ENCODE measurements around the gene SSRP1.

SSRP1 gene

GRCh38 chr11:57294225-57295131 lies 41.2 kb downstream of the SSRP1 start:
- TF ChIP-seq TAF1 (IDR thresholded peaks at IDR 0.05; ENCODE audit: borderline replicate concordance, insufficient read depth, low read length) (no peak), REST (IDR thresholded peaks at IDR 0.05; ENCODE audit: insufficient read depth in 1 of 2, low read depth in 2 of 2, low read length in 2 of 2) (no peak), POLR2AphosphoS5 (IDR thresholded peaks at IDR 0.05; ENCODE audit: low read depth, low read length) (no peak), SIN3A (IDR thresholded peaks at IDR 0.05; ENCODE audit: borderline replicate concordance, insufficient read depth, low read length) (no peak), FOXP2 (optimal IDR thresholded peaks at IDR 0.05; ENCODE audit: borderline replicate concordance, extremely low read depth, extremely low read length, insufficient read depth) (no peak)

GRCh38 chr11:57290288-57290687 lies 45.4 kb downstream of the SSRP1 start:
- TF ChIP-seq REST (IDR thresholded peaks at IDR 0.05; ENCODE audit: insufficient read depth in 1 of 2, low read depth in 2 of 2, low read length in 2 of 2) (no peak), SIN3A (IDR thresholded peaks at IDR 0.05; ENCODE audit: borderline replicate concordance, insufficient read depth, low read length) (no peak), TAF1 (IDR thresholded peaks at IDR 0.05; ENCODE audit: borderline replicate concordance, insufficient read depth, low read length) (no peak), POLR2AphosphoS5 (IDR thresholded peaks at IDR 0.05; ENCODE audit: low read depth, low read length) (no peak)

GRCh38 chr11:57288771-57289579 lies 46.7 kb downstream of the SSRP1 start:
- TF ChIP-seq REST (IDR thresholded peaks at IDR 0.05; ENCODE audit: insufficient read depth in 1 of 2, low read depth in 2 of 2, low read length in 2 of 2): no peak
- TF ChIP-seq POLR2AphosphoS5 (IDR thresholded peaks at IDR 0.05; ENCODE audit: low read depth, low read length): no peak
- no peak for TF ChIP-seq TAF1 (IDR thresholded peaks at IDR 0.05; ENCODE audit: borderline replicate concordance, insufficient read depth, low read length)
- no peak for TF ChIP-seq SIN3A (IDR thresholded peaks at IDR 0.05; ENCODE audit: borderline replicate concordance, insufficient read depth, low read length)
- no peak for TF ChIP-seq FOXP2 (optimal IDR thresholded peaks at IDR 0.05; ENCODE audit: borderline replicate concordance, extremely low read depth, extremely low read length, insufficient read depth)

- TF ChIP-seq TAF1 (IDR thresholded peaks at IDR 0.05; ENCODE audit: borderline replicate concordance, insufficient read depth, low read length) (no peak), REST (IDR thresholded peaks at IDR 0.05; ENCODE audit: insufficient read depth in 1 of 2, low read depth in 2 of 2, low read length in 2 of 2) (no peak), SIN3A (IDR thresholded peaks at IDR 0.05; ENCODE audit: borderline replicate concordance, insufficient read depth, low read length) (no peak), POLR2AphosphoS5 (IDR thresholded peaks at IDR 0.05; ENCODE audit: low read depth, low read length) (no peak), FOXP2 (optimal IDR thresholded peaks at IDR 0.05; ENCODE audit: borderline replicate concordance, extremely low read depth, extremely low read length, insufficient read depth) (no peak)
Observed at GRCh38 chr11:57287884-57288283, 47.8 kb downstream of the SSRP1 start.

All from PFSK-1 (cell line).